GM19455 (cell line): Measurements from ENCODE around the gene TECTB.

ENCODE experiments used
- ATAC-seq: cut with Tn5 transposase; IDR thresholded peaks from one replicate; pipeline ENCODE4 v1.9.1; 2021; ENCODE audit not compliant: unreplicated experiment

TECTB gene

GRCh38 chr10:112344261-112344660 is 61.1 kb downstream of the TECTB start:
- ATAC-seq = no peak

- no peak for ATAC-seq
These were observed 62.0 kb downstream of the TECTB start for GRCh38 chr10:112345202-112345601.

- ATAC-seq = no peak
These were observed 62.5 kb downstream of the TECTB start for GRCh38 chr10:112345743-112346142.

GRCh38 chr10:112346774-112347173 is 63.6 kb downstream of the TECTB start:
- no peak for ATAC-seq

GRCh38 chr10:112347709-112348671 is 64.8 kb downstream of the TECTB start:
- no peak for ATAC-seq

GRCh38 chr10:112348759-112349158 is 65.6 kb downstream of the TECTB start:
- ATAC-seq = no peak

GRCh38 chr10:112349521-112350085 is 66.4 kb downstream of the TECTB start:
- no peak for ATAC-seq

- ATAC-seq = no peak
These were observed 67.9 kb downstream of the TECTB start for GRCh38 chr10:112351146-112351545.

- ATAC-seq = no peak
These were observed 68.8 kb downstream of the TECTB start for GRCh38 chr10:112352044-112352443.

GRCh38 chr10:112353046-112353445 is 69.8 kb downstream of the TECTB start:
- ATAC-seq = no peak
